ENCODE results near the gene PWWP2B. TPM values are rescaled to one million over a fixed set of nuclear protein-coding genes. Genes with fewer than 3 reads are reported as not detected.

PWWP2B gene
- total and polyA plus RNA-seq, 2 experiments from 2014 or later = 2.3 to 12.8 TPM

- TF ChIP-seq, protein P1, sequence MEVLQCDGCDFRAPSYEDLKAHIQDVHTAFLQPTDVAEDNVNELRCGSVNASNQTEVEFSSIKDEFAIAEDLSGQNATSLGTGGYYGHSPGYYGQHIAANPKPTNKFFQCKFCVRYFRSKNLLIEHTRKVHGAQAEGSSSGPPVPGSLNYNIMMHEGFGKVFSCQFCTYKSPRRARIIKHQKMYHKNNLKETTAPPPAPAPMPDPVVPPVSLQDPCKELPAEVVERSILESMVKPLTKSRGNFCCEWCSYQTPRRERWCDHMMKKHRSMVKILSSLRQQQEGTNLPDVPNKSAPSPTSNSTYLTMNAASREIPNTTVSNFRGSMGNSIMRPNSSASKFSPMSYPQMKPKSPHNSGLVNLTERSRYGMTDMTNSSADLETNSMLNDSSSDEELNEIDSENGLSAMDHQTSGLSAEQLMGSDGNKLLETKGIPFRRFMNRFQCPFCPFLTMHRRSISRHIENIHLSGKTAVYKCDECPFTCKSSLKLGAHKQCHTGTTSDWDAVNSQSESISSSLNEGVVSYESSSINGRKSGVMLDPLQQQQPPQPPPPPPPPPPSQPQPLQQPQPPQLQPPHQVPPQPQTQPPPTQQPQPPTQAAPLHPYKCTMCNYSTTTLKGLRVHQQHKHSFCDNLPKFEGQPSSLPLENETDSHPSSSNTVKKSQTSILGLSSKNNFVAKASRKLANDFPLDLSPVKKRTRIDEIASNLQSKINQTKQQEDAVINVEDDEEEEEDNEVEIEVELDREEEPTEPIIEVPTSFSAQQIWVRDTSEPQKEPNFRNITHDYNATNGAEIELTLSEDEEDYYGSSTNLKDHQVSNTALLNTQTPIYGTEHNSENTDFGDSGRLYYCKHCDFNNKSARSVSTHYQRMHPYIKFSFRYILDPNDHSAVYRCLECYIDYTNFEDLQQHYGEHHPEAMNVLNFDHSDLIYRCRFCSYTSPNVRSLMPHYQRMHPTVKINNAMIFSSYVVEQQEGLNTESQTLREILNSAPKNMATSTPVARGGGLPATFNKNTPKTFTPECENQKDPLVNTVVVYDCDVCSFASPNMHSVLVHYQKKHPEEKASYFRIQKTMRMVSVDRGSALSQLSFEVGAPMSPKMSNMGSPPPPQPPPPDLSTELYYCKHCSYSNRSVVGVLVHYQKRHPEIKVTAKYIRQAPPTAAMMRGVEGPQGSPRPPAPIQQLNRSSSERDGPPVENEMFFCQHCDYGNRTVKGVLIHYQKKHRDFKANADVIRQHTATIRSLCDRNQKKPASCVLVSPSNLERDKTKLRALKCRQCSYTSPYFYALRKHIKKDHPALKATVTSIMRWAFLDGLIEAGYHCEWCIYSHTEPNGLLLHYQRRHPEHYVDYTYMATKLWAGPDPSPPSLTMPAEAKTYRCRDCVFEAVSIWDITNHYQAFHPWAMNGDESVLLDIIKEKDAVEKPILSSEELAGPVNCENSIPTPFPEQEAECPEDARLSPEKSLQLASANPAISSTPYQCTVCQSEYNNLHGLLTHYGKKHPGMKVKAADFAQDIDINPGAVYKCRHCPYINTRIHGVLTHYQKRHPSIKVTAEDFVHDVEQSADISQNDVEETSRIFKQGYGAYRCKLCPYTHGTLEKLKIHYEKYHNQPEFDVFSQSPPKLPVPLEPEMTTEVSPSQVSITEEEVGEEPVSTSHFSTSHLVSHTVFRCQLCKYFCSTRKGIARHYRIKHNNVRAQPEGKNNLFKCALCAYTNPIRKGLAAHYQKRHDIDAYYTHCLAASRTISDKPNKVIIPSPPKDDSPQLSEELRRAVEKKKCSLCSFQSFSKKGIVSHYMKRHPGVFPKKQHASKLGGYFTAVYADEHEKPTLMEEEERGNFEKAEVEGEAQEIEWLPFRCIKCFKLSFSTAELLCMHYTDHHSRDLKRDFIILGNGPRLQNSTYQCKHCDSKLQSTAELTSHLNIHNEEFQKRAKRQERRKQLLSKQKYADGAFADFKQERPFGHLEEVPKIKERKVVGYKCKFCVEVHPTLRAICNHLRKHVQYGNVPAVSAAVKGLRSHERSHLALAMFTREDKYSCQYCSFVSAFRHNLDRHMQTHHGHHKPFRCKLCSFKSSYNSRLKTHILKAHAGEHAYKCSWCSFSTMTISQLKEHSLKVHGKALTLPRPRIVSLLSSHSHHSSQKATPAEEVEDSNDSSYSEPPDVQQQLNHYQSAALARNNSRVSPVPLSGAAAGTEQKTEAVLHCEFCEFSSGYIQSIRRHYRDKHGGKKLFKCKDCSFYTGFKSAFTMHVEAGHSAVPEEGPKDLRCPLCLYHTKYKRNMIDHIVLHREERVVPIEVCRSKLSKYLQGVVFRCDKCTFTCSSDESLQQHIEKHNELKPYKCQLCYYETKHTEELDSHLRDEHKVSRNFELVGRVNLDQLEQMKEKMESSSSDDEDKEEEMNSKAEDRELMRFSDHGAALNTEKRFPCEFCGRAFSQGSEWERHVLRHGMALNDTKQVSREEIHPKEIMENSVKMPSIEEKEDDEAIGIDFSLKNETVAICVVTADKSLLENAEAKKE (CRISPR knock-in tag; IDR thresholded peaks at IDR 0.05) = no peak
- TF ChIP-seq NANOG (IDR thresholded peaks at IDR 0.05; ENCODE audit: borderline replicate concordance) = no peak
- TF ChIP-seq ZNF114 (CRISPR knock-in tag; IDR thresholded peaks at IDR 0.05) = no peak
- no peak for TF ChIP-seq EZH2phosphoT487 (IDR thresholded peaks at IDR 0.05; ENCODE audit: unreplicated experiment)
Observed at GRCh38 chr10:132442636-132443035, 45.6 kb downstream of the PWWP2B start (continued).

DNA sequence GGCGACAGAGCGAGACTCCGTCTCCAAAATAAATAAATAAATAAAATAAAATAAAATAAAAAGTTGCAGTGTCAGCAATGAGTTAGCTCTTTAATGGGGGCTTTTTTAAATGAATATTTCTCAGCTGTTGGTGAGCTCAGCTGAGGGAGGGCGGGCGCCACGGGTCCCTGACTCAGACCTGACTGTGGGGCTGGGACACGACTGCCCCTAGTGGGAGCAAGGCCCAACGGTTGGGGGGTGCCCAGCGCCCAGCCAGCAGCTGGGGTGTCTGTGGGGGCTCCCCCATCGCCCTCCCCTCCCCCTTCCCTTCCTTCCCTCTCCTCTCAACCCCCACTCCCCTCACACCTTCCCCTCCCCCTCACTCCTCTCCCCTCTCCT is 46.6 kb downstream of the PWWP2B start:
- Mint-ChIP-seq H3K27ac (no peak overlapping the region), H3K27me3 (ENCODE audit: insufficient read depth, low read depth, poor library complexity) (peaks cover 11% of the 10 kb centered on the region), H3K4me3 (no peak overlapping the region), H3K9me3 (no peaks in the 10 kb centered on the region; the same call in 2 of the 3 replicates), H3K4me1 (peaks cover 21% of the 10 kb centered on the region), H3K36me3 (ENCODE audit: low read depth) (no peaks in the 10 kb centered on the region; the same call in 2 of the 3 replicates)
- DNase-seq (ENCODE audit: low spot score) (no peak), ATAC-seq (no peak)
- Histone ChIP-seq H3K27me3 (ENCODE audit: insufficient read depth) (no peaks in the 10 kb centered on the region), H2AFZ (no peak overlapping the region), H3K4me3 (no peak overlapping the region), H3K4me1 (ENCODE audit: insufficient read depth) (peaks cover 17% of the 10 kb centered on the region), H3K36me3 (ENCODE audit: insufficient read depth) (no peaks in the 10 kb centered on the region), H4K20me1 (replicated peaks; ENCODE audit: insufficient read depth) (no peaks in the 10 kb centered on the region), H3F3A (replicated peaks; ENCODE audit: low read depth) (0 out of 2 replicates have a peak, but pooled peaks cover 8% of the 10 kb centered on the region), H3K9me2 (ENCODE audit: insufficient read depth) (no peaks in the 10 kb centered on the region), H3K4me2 (no peak overlapping the region), H3K27ac (ENCODE audit: low read depth) (no peak overlapping the region), H3K79me2 (replicated peaks; ENCODE audit: insufficient read depth) (no peaks in the 10 kb centered on the region)
- TF ChIP-seq STAT1 (IDR thresholded peaks at IDR 0.05; ENCODE audit: unreplicated experiment) = no peak
- no peak for TF ChIP-seq POLR2AphosphoS5 (IDR thresholded peaks at IDR 0.05; ENCODE audit: low read depth)
- TF ChIP-seq CREB1 (CRISPR knock-in tag; IDR thresholded peaks at IDR 0.05; ENCODE audit: low read depth) = no peak
- no peak for TF ChIP-seq EZH2phosphoT487 (IDR thresholded peaks at IDR 0.05; ENCODE audit: unreplicated experiment)
- no peak for TF ChIP-seq JUNB (IDR thresholded peaks at IDR 0.05; ENCODE audit: unreplicated experiment)
- TF ChIP-seq, protein P1 (CRISPR knock-in tag; IDR thresholded peaks at IDR 0.05) = no peak
- TF ChIP-seq NANOG (IDR thresholded peaks at IDR 0.05; ENCODE audit: borderline replicate concordance) = no peak
- TF ChIP-seq ZNF114 (CRISPR knock-in tag; IDR thresholded peaks at IDR 0.05) = no peak
